NCI-H748 treated with DMSO at 0.1 percent for 48 hours (cell line): Measurements from ENCODE around the gene LTA4H.

ENCODE experiments used
- DNase-seq: peaks from one replicate; lab custom pipeline; 2025; lab: John Stamatoyannopoulos, UW

LTA4H gene

GRCh38 chr12:95956557-95957145, 78.7 kb downstream of the LTA4H start:
- no peak for DNase-seq

GRCh38 chr12:95955549-95956159, 79.7 kb downstream of the LTA4H start:
- no peak for DNase-seq

DNA sequence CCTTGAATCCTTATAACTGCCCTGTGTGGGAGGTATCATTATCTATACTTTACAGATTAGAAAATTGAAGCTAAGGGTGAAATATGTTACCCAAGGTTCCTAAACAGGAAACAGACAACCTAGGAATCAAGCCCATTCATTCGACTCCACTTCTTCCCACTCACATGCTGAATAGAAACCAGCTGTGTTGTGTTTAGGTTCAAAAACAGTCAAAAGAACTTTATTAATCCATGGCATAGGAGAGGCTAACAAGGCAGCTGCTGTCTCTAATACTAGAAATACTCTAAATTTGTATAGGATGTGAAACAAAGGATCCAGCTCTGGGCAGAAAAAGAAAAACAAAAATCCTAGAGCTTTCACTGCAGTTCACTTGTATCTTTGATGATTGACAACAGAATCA, 82.4 kb downstream of the LTA4H start:
- no peak for DNase-seq

GRCh38 chr12:95951515-95951914, 83.9 kb downstream of the LTA4H start:
- peak; percentile 67 for DNase-seq
